ENCODE results near the gene CFAP141. TPM values are rescaled to one million over a fixed set of nuclear protein-coding genes. Genes with fewer than 3 reads are reported as not detected.

The CFAP141 gene
- total RNA-seq, 4 donors from 2014 or later: not detected

- DNase-seq (ENCODE audit: low spot score) (no peak), ATAC-seq (ENCODE audit: low FRiP score) (no peak)
- TF ChIP-seq, protein P1, sequence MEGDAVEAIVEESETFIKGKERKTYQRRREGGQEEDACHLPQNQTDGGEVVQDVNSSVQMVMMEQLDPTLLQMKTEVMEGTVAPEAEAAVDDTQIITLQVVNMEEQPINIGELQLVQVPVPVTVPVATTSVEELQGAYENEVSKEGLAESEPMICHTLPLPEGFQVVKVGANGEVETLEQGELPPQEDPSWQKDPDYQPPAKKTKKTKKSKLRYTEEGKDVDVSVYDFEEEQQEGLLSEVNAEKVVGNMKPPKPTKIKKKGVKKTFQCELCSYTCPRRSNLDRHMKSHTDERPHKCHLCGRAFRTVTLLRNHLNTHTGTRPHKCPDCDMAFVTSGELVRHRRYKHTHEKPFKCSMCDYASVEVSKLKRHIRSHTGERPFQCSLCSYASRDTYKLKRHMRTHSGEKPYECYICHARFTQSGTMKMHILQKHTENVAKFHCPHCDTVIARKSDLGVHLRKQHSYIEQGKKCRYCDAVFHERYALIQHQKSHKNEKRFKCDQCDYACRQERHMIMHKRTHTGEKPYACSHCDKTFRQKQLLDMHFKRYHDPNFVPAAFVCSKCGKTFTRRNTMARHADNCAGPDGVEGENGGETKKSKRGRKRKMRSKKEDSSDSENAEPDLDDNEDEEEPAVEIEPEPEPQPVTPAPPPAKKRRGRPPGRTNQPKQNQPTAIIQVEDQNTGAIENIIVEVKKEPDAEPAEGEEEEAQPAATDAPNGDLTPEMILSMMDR (IDR thresholded peaks at IDR 0.05): no peak
These were observed 14.1 kb downstream of the CFAP141 start, which contains the start of gene TPM3 for GRCh38 chr1:154191990-154192461. TPM3 (minus strand) TSS chr1:154192100; CDS start chr1:154192018, 82 bp downstream.

- DNase-seq (ENCODE audit: low spot score) (no peak), ATAC-seq (ENCODE audit: low FRiP score) (no peak)
- TF ChIP-seq, protein P1 (IDR thresholded peaks at IDR 0.05): no peak
These were observed 15.6 kb downstream of the CFAP141 start for GRCh38 chr1:154190550-154190949.

DNA sequence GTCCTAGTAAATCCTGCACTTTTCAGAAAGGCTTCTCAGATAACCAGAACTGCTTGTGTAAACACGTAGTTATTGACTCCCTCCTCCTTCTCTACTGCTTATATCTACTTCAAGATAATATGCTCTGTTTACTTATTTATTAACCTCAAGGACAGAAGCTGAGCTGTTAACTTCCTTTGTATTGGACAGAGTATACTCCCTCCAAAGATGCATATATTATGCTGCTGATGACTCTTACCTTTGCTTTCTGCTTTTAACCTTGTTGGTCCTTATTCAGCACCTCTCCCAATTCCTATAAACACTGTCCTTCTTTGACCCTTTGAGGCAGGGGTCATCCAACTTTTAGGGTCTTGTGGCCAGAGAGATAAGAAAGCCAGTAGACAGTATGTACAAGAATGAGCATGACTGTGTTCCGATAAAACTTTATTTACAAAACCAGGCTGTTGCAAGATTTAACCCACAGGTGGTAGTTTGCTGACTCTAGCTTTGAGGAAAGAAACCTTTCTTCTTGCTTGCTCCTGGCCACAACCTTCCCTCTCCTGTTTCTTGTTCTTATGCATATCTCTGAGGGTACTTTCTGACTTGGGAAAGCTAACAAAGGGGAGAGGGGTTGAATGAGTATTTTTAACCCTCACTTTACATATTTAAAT, 19.2 kb downstream of the CFAP141 start:
- DNase-seq (ENCODE audit: low spot score) (no peak), ATAC-seq (ENCODE audit: low FRiP score) (no peak)
- TF ChIP-seq, protein P1 (IDR thresholded peaks at IDR 0.05): no peak

DNA sequence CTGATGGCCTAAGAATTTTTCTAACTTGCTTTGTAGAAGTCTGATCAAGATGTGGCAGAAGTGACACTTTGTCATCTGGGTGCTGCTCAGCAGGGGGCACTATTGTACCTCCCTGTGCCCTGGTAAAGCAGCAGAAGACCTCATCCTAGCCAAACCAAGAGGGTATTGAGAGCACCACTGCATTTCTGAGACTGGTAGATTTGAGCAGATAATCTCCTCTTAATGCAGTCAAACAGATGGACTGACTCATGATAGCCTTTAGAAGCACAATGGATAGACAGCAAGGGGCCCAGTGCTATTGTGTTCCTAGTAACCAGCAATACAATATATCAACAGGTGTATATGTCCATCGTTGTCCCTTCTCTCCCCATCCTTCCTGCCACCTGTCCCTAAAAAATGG, 20.0 kb downstream of the CFAP141 start:
- ATAC-seq (ENCODE audit: low FRiP score): no peak
- DNase-seq (ENCODE audit: low spot score): no peak
- TF ChIP-seq, protein P1 (IDR thresholded peaks at IDR 0.05): no peak

DNA sequence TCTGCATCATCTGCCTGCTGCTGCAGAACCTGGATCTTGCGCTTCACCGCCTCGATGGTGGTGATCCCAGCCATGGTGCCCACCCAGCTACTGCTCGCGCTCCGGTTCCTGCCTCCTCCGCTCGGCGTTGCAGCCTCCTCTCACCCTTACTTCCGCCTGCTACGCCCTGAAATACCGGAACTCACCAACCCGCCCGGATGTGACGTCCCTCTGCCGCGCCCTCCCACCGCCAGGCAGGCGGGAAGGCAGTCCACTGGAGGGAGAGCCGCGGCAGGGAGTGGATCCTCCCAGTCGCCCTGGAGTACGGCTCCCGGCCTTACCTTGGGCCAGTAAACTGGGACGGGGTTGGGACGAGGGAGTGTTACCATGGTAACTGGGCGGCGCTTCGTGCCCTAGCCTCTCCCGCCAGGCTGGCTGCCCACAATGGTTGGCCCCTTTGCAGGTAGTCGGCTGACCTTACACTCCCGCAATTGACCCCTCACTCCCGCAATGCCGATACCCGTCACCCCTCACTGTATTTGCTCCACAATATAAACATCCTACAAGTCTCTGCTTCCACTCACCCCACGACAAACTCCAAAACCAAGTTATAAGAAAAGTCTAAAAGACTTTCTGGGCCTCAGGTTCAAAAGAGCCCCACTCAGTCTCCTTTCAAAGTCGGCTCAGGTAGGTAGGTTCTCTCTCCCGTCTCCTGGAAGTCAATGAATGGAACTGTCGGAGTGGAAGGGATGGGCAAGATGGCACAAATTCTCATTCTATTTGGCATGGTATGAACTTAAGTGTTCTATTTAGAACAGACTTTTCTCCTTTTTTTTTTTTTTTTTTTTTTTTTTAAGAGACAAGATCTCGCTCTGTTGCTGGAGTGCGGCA, 22.9 kb downstream of the CFAP141 start:
- peak; percentile 95 for ATAC-seq (ENCODE audit: low FRiP score)
- TF ChIP-seq, protein P1 (IDR thresholded peaks at IDR 0.05): no peak

DNA sequence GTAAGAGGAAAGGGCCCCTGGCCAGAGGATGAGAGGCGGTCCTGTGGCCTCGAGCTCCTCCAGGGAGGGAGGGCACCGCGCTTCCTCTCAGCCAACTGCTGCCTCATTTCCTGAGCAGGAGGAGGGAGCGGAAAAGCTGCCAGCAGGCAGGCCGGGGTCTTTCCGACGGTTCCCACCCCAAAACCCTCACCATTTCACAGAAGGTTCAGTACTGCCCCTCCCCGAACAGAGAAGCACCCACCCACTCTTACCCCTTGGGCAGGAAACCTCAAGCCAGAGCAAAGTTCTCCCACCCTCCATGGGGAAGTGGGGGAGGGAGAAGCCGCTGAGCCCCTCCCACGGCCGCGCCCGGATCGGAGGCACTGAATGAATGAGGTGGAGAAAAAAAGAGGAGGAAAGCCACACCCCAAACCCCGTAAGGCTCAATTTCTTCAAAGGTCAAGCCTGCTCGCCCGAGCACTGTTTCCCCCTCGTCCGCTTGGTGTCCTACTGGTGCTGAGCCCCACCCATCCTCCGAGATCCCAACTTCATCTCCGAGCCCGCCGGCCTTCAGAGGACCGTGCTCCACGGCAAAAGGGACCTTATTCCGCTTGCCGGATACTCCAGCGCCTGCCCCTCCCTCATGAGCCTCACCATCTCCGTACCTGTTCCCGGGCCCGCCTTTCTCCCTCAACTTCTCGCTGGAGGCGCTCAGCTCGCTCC, 23.6 kb downstream of the CFAP141 start:
- peak; percentile 69 for ATAC-seq (ENCODE audit: low FRiP score)
- TF ChIP-seq, protein P1 (IDR thresholded peaks at IDR 0.05): no peak

More for the DNA sequence above, 22.9 kb downstream of the CFAP141 start:
- peak; percentile 88 for DNase-seq (ENCODE audit: low spot score)

More for the DNA sequence above, 23.6 kb downstream of the CFAP141 start:
- DNase-seq (ENCODE audit: low spot score): peak; percentile 54
